Measurements from ENCODE around the gene SDSL. TPM values are rescaled to one million over a fixed set of nuclear protein-coding genes. Genes with fewer than 3 reads are reported as not detected.

The SDSL gene
- total RNA-seq, 2 donors from 2014 or later = 6.2 to 8.5 TPM

GRCh38 chr12:113391145-113391544 is 31.0 kb upstream of the SDSL start:
- TF ChIP-seq POLR2A (IDR thresholded peaks at IDR 0.05) = no peak
- no peak for TF ChIP-seq POLR2AphosphoS5 (IDR thresholded peaks at IDR 0.05)
- no peak for TF ChIP-seq CTCF (IDR thresholded peaks at IDR 0.05)
- no peaks in the 10 kb centered on the region for H3K9me3 ChIP-seq
- no peaks in the 10 kb centered on the region for H3K4me1 ChIP-seq (replicated peaks)
- no peak overlapping the region for H3K27ac ChIP-seq
- H3K36me3 ChIP-seq = peaks cover 0 to 6% of the 10 kb centered on the region in 2 donors
- no peaks in the 10 kb centered on the region for H3K27me3 ChIP-seq (replicated peaks; ENCODE audit: insufficient read depth)
- DNase-seq (ENCODE audit: low spot score) = no peak
- 85% methylated on average over 3 of the region's 3 CpGs for WGBS
- H3K4me3 ChIP-seq = no peak overlapping the region
- intact Hi-C loops (cut with DNase I) = no loop called here

DNA sequence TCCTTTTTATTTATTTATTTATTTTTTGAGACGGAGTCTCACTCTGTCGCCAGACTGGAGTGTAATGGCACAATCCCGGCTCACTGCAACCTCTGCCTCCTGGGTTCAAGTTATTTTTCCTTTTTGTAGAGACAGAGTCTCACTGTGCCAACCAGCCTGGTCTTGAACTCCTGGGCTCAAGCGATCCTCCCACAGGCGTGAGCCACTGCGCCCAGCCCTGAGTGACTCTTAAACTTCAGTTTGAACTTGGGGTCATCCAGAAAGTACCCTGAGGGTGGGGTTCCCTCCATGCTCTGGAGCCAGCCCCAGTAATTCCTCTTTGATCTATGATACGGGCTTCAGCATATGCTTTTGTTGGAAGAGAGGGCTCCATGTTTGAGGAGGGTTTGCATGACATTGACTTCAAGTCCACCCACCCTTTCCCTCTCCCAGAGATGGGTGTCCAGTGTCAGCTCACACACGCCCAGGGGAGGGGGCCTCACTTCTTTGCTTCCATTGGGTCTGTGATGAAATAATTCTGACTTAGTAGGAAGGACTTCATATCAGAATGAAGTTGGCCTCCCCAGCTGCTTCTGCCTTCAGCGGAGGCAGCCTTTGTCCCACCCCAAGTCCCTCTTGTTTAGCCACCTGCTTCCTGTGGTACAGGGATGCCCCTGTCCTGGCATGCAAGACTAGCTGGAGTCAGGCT is 30.4 kb upstream of the SDSL start:
- no peak overlapping the region for H3K4me3 ChIP-seq
- no peak overlapping the region for H3K27ac ChIP-seq
- H3K36me3 ChIP-seq = peaks cover 0 to 6% of the 10 kb centered on the region in 2 donors
- intact Hi-C loops (cut with DNase I) = no loop called here
- no peak for DNase-seq (ENCODE audit: low spot score)
- no peaks in the 10 kb centered on the region for H3K27me3 ChIP-seq (replicated peaks; ENCODE audit: insufficient read depth)
- TF ChIP-seq POLR2A (IDR thresholded peaks at IDR 0.05) (no peak), CTCF (IDR thresholded peaks at IDR 0.05) (no peak), POLR2AphosphoS5 (IDR thresholded peaks at IDR 0.05) (no peak)
- no peaks in the 10 kb centered on the region for H3K4me1 ChIP-seq (replicated peaks)
- H3K9me3 ChIP-seq = no peaks in the 10 kb centered on the region
- 82% methylated on average over 9 of the region's 9 CpGs for WGBS

DNA sequence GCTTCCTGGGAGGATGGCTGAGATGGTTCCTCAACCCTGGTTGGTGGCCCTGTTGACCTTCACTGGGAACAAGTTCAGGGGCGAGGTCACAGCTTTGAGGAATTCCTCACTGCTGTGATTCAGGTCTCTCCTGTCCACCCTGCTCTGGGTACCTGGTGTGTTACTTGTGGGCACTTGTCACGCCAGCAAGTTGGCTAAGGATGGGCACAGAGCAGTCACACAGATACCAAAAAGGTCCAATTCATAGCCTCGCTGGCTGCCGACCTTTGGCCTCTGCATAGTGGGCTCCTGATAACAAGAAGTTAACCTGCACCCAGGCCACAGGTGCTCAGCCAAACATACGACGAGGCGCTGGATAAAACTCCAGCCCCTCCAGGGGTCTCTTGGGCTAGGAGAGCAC is 29.7 kb upstream of the SDSL start:
- Histone ChIP-seq H3K4me1 (replicated peaks) (no peaks in the 10 kb centered on the region), H3K4me3 (no peak overlapping the region), H3K9me3 (no peaks in the 10 kb centered on the region), H3K27ac (no peak overlapping the region), H3K36me3 (peaks cover 0 to 6% of the 10 kb centered on the region in 2 donors), H3K27me3 (replicated peaks; ENCODE audit: insufficient read depth) (no peaks in the 10 kb centered on the region)
- WGBS = 78% methylated on average over 7 of the region's 7 CpGs
- intact Hi-C loops (cut with DNase I) = no loop called here
- TF ChIP-seq POLR2AphosphoS5 (IDR thresholded peaks at IDR 0.05) = no peak
- TF ChIP-seq POLR2A (IDR thresholded peaks at IDR 0.05) = no peak
- no peak for TF ChIP-seq CTCF (IDR thresholded peaks at IDR 0.05)
- no peak for DNase-seq (ENCODE audit: low spot score)

DNA sequence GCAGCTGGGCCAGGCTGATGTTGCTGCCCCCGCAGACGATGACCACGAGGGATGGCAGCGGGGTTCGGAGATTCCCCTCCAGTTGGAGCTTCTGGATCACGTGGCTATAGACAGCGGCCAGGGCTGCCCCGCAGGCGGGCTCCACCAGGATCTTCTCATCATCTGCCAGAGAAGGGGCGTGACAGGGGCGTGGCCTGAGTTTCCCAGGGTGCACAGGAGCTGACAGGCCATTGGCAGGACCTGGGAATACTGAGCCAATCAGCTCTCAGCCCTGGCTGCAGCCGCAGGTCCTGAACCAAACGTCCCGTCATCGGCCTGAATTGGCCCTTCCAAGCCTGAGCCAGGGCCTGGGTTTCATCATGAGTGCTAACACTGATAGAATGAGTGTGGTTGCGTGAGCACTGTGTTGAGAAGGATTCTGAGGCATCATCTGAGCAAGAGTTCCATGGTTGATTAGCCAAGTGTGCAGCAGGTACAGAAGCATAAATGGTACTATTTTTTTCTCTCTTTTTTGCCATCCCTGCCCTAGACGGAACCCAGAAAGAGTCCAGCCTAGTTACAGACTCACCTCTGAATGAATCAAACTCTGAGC is 29.1 kb upstream of the SDSL start:
- no peak overlapping the region for H3K4me3 ChIP-seq
- H3K9me3 ChIP-seq = no peaks in the 10 kb centered on the region
- DNase-seq (ENCODE audit: low spot score) = no peak
- intact Hi-C loops (cut with DNase I) = no loop called here
- no peaks in the 10 kb centered on the region for H3K4me1 ChIP-seq (replicated peaks)
- no peaks in the 10 kb centered on the region for H3K27me3 ChIP-seq (replicated peaks; ENCODE audit: insufficient read depth)
- no peak overlapping the region for H3K27ac ChIP-seq
- no peak for TF ChIP-seq POLR2AphosphoS5 (IDR thresholded peaks at IDR 0.05)
- no peak for TF ChIP-seq CTCF (IDR thresholded peaks at IDR 0.05)
- TF ChIP-seq POLR2A (IDR thresholded peaks at IDR 0.05) = no peak
- 63% methylated on average over 16 of the region's 17 CpGs for WGBS
- peaks cover 0 to 5% of the 10 kb centered on the region in 2 donors for H3K36me3 ChIP-seq

DNA sequence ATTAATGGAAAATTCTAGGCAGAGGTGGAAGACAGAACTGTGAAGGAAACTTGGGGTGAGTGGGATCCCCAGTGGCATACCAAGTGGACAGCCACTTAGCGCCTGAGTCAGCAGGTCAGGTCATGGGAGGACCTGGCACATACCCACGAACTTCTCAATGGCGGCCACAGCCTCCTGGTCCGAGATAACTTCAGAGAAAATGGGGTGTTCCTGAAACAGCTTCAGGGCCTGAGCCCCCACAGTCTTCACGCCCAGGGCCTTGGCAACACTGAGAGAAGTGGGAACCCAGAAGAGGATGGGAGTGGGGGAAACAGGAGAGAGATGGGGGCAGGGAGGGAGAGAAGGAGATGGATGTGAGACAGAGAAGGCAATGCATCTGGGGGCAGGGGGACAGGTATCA is 28.4 kb upstream of the SDSL start:
- WGBS = 92% methylated on average over 5 of the region's 5 CpGs
- no peaks in the 10 kb centered on the region for H3K36me3 ChIP-seq
- intact Hi-C loops (cut with DNase I) = no loop called here

More for the DNA sequence above, 28.4 kb upstream of the SDSL start:
- no peak overlapping the region for H3K27ac ChIP-seq
- DNase-seq (ENCODE audit: low spot score) = no peak
- no peak overlapping the region for H3K4me3 ChIP-seq
- no peaks in the 10 kb centered on the region for H3K9me3 ChIP-seq
- no peak for TF ChIP-seq CTCF (IDR thresholded peaks at IDR 0.05)
- TF ChIP-seq POLR2AphosphoS5 (IDR thresholded peaks at IDR 0.05) = no peak
- no peak for TF ChIP-seq POLR2A (IDR thresholded peaks at IDR 0.05)
- H3K27me3 ChIP-seq (replicated peaks; ENCODE audit: insufficient read depth) = no peaks in the 10 kb centered on the region
- no peaks in the 10 kb centered on the region for H3K4me1 ChIP-seq (replicated peaks)
